ENCODE data around the gene CPZ. TPM values are rescaled to one million over a fixed set of nuclear protein-coding genes. Genes with fewer than 3 reads are reported as not detected.

Gene CPZ
- total RNA-seq, 4 donors from 2014 or later = 0.76 to 12.2 (median 1.9) TPM

DNA sequence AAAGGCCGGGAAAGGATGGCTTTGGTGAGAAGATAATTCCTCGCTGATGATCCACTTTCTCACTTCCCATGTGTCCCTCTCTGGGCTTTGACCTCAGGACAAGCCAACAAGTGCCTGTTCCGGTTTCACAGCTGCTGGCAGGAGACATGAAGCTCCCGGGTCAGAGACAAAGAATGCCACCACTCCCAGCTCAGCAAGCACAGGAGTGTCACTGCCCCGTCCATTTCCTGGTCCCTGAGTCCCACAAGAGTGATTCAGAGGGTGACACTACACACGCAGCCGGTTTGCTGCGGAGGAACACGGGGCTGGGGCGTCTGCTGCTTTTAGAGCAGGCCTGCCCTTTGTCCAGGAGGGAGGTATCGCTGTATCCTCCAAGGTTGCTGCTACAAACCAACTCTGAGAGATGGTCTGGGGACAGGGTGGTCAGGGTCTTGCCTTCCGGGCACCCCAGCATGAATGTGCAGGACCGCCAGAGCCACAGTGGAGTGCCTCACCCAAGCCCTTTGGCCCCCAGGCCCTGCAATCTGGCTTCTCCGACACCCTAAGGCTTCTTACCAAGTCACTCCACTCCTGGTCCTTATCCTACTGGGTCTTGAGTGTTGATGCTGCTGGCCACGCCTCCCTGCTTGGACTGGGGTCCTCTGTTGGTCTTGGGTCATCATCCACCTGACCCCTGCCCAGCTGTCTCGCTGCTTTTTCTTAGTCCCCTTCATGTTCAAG lies 49.5 kb downstream of the CPZ start:
- no peak overlapping the region for H3K4me3 ChIP-seq
- 70 to 75% methylated on average over 6 to 11 of the region's 16 CpGs for WGBS, 2 donors
- intact Hi-C loops (cut with DNase I) = no loop called here
- peaks cover 0 to 48% (median 0%) of the 10 kb centered on the region in 4 donors for H3K27me3 ChIP-seq
- H3K27ac ChIP-seq = peak overlapping the region in 1 of 4 donors; percentile 1
- no peaks in the 10 kb centered on the region for H3K4me1 ChIP-seq
- H3K36me3 ChIP-seq = no peaks in the 10 kb centered on the region
- DNase-seq = no peak
- TF ChIP-seq, protein P1, sequence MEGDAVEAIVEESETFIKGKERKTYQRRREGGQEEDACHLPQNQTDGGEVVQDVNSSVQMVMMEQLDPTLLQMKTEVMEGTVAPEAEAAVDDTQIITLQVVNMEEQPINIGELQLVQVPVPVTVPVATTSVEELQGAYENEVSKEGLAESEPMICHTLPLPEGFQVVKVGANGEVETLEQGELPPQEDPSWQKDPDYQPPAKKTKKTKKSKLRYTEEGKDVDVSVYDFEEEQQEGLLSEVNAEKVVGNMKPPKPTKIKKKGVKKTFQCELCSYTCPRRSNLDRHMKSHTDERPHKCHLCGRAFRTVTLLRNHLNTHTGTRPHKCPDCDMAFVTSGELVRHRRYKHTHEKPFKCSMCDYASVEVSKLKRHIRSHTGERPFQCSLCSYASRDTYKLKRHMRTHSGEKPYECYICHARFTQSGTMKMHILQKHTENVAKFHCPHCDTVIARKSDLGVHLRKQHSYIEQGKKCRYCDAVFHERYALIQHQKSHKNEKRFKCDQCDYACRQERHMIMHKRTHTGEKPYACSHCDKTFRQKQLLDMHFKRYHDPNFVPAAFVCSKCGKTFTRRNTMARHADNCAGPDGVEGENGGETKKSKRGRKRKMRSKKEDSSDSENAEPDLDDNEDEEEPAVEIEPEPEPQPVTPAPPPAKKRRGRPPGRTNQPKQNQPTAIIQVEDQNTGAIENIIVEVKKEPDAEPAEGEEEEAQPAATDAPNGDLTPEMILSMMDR (IDR thresholded peaks at IDR 0.05) = no peak
- no peak for TF ChIP-seq POLR2A (IDR thresholded peaks at IDR 0.05)
- H3K9me3 ChIP-seq = no peaks in the 10 kb centered on the region

DNA sequence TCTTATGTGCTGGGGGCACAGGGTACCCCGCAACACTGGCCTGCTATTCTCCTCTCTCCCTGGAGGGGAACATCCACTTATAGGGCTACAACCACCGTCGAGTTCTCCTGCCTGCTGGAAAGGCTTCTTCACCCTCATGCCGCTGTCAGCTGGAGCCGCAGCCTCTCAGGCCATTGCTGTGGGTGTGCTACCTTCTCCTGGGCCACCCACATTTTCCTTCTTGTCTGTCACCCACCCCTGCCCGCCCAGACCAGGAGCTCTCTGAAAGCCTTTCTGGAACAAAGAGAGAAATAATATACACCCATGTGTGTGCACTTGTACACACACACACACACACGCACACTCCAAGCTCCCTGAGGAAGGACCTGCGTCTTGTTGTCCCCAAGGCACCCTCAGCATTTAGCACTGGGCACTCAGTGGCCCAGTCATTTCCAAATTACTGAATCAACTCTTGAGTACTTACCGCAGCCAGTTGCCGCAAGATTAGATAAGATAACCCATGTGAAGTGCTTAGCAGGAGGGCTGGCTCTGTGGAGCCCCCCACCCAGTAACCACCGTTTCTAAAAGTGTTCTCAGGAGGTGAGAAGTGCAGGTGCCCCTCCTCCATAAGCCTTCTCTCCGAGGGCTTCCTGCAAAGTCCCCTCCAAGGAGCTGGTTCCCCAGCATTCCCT lies 50.2 kb downstream of the CPZ start:
- H3K27me3 ChIP-seq = peaks cover 0 to 48% (median 0%) of the 10 kb centered on the region in 4 donors
- no peak for DNase-seq
- no peak overlapping the region for H3K4me3 ChIP-seq
- H3K36me3 ChIP-seq = no peaks in the 10 kb centered on the region
- intact Hi-C loops (cut with DNase I) = no loop called here
- H3K27ac ChIP-seq = no peak overlapping the region
- no peaks in the 10 kb centered on the region for H3K9me3 ChIP-seq
- WGBS, 2 donors = 69 to 81% methylated on average over 10 of the region's 12 CpGs
- H3K4me1 ChIP-seq = no peaks in the 10 kb centered on the region
- TF ChIP-seq, protein P1 (IDR thresholded peaks at IDR 0.05) = no peak
- no peak for TF ChIP-seq POLR2A (IDR thresholded peaks at IDR 0.05)

DNA sequence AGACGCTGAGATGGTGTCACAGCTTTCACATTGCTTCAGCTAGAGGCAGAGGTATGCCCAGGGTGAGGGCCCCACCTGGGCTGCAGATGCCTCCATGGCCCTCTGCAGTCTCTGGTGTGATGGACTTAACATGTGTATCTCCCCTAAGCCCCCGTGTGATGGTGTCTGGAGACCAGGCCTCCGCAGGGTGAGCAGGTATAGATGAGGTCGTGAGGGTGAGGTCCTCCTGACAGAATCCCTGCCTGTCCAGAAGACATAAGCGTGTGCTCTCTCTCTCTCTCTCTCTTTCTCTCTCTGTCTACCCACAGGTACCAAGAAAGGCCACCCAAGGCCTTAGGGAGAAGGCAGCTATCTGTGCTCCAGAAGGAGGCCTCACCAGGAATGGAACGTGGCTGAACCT lies 50.9 kb downstream of the CPZ start:
- intact Hi-C loops (cut with DNase I) = no loop called here
- no peak for DNase-seq
- no peaks in the 10 kb centered on the region for H3K36me3 ChIP-seq
- WGBS, 2 donors = 64 to 70% methylated on average over 2 to 3 of the region's 6 CpGs
- H3K4me1 ChIP-seq = no peaks in the 10 kb centered on the region
- peaks cover 0 to 53% (median 0%) of the 10 kb centered on the region in 4 donors for H3K27me3 ChIP-seq
- TF ChIP-seq POLR2A (IDR thresholded peaks at IDR 0.05) = no peak
- TF ChIP-seq, protein P1 (IDR thresholded peaks at IDR 0.05) = no peak
- no peaks in the 10 kb centered on the region for H3K9me3 ChIP-seq
- H3K4me3 ChIP-seq = no peak overlapping the region
- H3K27ac ChIP-seq = no peak overlapping the region

DNA sequence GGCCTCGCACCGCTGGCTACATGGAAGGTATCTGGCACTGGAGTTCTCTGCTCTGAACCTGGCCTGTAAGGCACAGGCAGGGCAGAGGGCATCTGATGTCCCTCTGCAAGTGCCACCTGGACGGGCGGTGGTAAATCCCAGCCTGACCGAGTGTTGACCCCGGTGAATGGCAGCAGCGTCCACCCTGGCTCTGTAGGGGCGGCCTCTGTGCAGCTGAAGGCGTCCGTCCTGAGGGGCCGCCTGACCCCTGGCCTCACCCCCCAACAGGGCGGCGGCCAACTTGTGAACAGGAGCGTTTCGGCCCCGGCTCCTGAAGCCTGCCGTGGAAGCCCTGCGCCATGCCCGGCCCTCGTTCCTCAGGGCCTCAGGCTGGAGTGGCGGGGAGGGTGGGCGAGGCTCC lies 51.4 kb downstream of the CPZ start:
- DNase-seq = no peak
- H3K36me3 ChIP-seq = no peaks in the 10 kb centered on the region

More for the DNA sequence above, 51.4 kb downstream of the CPZ start:
- Histone ChIP-seq H3K4me1 (no peaks in the 10 kb centered on the region), H3K27me3 (peaks cover 0 to 58% (median 0%) of the 10 kb centered on the region in 4 donors), H3K4me3 (no peak overlapping the region), H3K9me3 (no peaks in the 10 kb centered on the region), H3K27ac (no peak overlapping the region)
- intact Hi-C loops (cut with DNase I) = no loop called here
- no peak for TF ChIP-seq POLR2A (IDR thresholded peaks at IDR 0.05)
- TF ChIP-seq, protein P1 (IDR thresholded peaks at IDR 0.05) = no peak
- 92% methylated on average over 2 of the region's 22 CpGs; no CpG with 5 or more reads in 1 of the 2 donors for WGBS, 2 donors
